Activated T-cell treated with anti-CD3 and anti-CD28 coated beads for 48 hours (primary cell): ENCODE measurements around the gene BRD4.

Experiments used
- DNase-seq: peaks from one replicate; pipeline ENCODE4 v3.0.0-alpha.2; 2020; ENCODE audit warnings: low read depth

BRD4 gene

GRCh38 chr19:15248648-15249527 lies 83.5 kb downstream of the BRD4 start:
- no peak for DNase-seq

- DNase-seq: no peak
Measured at GRCh38 chr19:15248106-15248505, 84.2 kb downstream of the BRD4 start.

- DNase-seq: no peak
Measured at GRCh38 chr19:15247107-15248014, 85.0 kb downstream of the BRD4 start.

DNA sequence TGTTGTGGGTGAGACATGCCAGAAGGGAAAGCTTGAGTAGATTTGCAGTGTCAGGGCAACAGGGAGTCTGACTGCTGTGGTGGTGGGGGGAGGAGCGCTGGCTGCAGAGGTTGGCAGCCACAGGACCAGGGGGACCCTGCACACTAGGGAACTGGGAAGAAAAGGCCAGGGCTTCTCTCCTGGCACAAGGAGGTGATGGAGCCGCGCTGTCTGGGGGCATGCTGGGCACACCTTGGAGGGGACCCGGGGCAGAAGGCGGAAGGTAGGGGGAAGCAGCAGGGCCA lies 86.2 kb downstream of the BRD4 start:
- no peak for DNase-seq

GRCh38 chr19:15245370-15246197 lies 86.8 kb downstream of the BRD4 start:
- DNase-seq: no peak

- no peak for DNase-seq
Measured at GRCh38 chr19:15244808-15245207, 87.5 kb downstream of the BRD4 start.

DNA sequence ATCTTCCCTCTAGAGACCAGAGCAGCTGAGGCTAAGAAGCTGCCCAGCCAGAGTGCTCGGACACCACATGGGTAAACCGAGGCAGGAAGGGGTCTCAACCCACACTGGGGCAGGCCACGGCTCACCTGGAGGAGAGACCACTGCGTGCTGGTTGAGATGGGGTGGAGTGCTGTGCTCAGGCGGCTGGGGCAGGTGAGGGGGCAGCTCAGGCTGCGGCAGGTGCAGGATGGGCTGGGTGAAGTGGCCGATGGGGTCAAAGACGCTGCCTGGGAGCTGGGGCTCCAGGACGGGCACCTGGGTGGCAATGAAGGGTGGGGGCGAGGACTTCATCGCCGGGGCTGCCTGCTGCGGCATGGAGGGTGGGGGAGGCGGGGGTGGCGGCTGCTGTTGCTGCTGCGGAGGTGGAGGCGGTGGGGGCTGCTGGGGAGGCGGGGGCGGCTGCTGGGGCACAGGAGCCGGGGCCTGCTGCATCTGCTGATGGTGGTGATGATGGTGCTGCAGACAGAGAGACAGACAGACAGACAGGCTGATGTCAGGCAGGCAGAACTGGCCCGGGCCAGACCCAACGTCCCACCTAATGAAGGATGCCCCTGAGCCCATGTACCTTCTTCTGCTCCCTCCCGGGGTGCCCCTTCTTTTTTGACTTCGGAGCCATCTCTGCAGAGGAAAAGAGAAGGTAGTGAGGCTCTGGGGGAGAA lies 88.1 kb downstream of the BRD4 start:
- no peak for DNase-seq

- DNase-seq: no peak
Measured at GRCh38 chr19:15243236-15243957, 88.9 kb downstream of the BRD4 start.

DNA sequence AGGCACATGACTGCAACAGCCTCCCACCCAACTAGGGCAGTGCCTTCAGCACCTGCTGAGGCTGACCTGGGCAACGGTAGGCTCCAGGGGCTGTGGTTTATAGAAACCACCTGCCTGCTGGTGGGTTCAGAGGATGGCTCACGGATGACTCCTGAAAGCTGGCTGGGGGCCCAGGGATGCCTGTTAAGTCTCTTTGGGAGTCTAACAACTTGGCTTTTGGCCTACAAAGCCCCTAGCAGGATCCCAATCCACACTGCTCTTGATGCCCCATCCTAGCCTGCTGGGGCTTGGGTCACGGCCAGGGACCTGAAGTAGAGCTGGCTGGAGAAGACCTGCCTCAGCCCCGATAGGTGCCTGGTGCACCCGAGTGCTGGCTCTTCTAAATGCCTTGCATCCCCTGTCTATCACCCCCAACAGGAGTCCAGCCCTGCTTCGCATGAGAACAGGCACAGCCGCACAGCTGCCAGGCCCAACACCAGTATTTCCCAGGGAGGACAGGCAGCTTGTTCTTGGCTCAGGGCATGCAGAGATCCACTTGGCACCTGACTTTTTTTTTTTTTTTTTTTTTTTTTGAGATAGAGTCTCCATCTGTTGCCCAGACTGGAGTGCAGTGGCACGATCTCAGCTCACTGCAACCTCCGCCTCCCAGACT lies 91.0 kb downstream of the BRD4 start:
- no peak for DNase-seq

- DNase-seq: no peak
Measured at GRCh38 chr19:15240515-15240914, 91.8 kb downstream of the BRD4 start.

- DNase-seq: no peak
Measured at GRCh38 chr19:15239337-15239949, 92.9 kb downstream of the BRD4 start.

DNA sequence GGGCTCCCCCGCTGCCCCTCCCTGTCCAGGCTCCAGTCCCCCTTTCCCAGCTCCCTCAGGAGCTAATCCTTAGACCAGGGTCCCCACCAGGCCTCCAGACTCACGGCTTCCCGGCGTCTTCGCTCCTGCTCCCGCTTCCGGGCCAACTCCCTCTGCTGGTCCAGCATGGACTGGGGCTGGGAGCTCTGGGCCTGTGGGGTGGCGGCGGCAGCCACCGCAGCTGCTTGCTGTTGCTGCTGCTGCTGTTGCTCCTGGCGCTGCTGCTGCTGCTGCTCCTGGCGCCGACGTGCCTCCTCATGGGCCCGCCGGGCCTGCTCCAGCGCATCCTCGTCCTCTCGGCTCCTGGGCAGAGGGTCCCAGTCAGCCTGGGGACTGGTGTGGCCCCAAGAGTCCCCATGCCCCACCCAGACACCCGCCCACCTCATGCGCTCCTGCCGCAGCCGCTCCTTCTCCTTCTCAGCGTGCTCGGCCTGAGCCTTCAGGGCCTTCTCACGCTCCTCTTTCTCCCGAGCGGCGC lies 93.6 kb downstream of the BRD4 start:
- DNase-seq: no peak

- DNase-seq: no peak
Measured at GRCh38 chr19:15237759-15238638, 94.3 kb downstream of the BRD4 start.

- no peak for DNase-seq
Measured at GRCh38 chr19:15236886-15237285, 95.5 kb downstream of the BRD4 start.

- DNase-seq: no peak
Measured at GRCh38 chr19:15235781-15236180, 96.6 kb downstream of the BRD4 start.

GRCh38 chr19:15234431-15235130 lies 97.8 kb downstream of the BRD4 start:
- no peak for DNase-seq

- DNase-seq: no peak
Measured at GRCh38 chr19:15231271-15231670, 101.1 kb downstream of the BRD4 start.

GRCh38 chr19:15227261-15227660 lies 105.1 kb downstream of the BRD4 start:
- DNase-seq: no peak
